Measurements from ENCODE around the gene SOX6.
"Not testable (repeated sequence)": the region's sequence is repeated elsewhere in the genome, so short reads cannot be mapped to it uniquely, and the experiment has no call there.

Gene SOX6

GRCh38 chr11:16378906-16379305 lies 22.6 kb upstream of the SOX6 start:
- no peaks in the 10 kb centered on the region for H3K4me1 Mint-ChIP-seq (ENCODE audit: low read depth)
- peaks cover 19% of the 10 kb centered on the region for H3K9me3 Mint-ChIP-seq (ENCODE audit: low read depth)
- no peaks in the 10 kb centered on the region for H3K27me3 Mint-ChIP-seq
- H3K27ac Mint-ChIP-seq: no peak overlapping the region
- no peaks in the 10 kb centered on the region for H3K36me3 Mint-ChIP-seq
- H3K4me3 Mint-ChIP-seq: no peak overlapping the region

GRCh38 chr11:16377746-16378145 lies 21.4 kb upstream of the SOX6 start:
- no peak overlapping the region for H3K27ac Mint-ChIP-seq
- H3K27me3 Mint-ChIP-seq: no peaks in the 10 kb centered on the region
- H3K4me1 Mint-ChIP-seq (ENCODE audit: low read depth): no peaks in the 10 kb centered on the region
- no peak overlapping the region for H3K4me3 Mint-ChIP-seq
- no peaks in the 10 kb centered on the region for H3K36me3 Mint-ChIP-seq
- peaks cover 19% of the 10 kb centered on the region for H3K9me3 Mint-ChIP-seq (ENCODE audit: low read depth)

- not testable (repeated sequence) for H3K36me3 Mint-ChIP-seq; H3K27me3 Mint-ChIP-seq; H3K27ac Mint-ChIP-seq; H3K4me1 Mint-ChIP-seq (ENCODE audit: low read depth); H3K4me3 Mint-ChIP-seq
- peaks cover 21% of the 10 kb centered on the region for H3K9me3 Mint-ChIP-seq (ENCODE audit: low read depth)
These were observed 19.3 kb upstream of the SOX6 start for GRCh38 chr11:16375664-16376063.

GRCh38 chr11:16373768-16374167 lies 17.4 kb upstream of the SOX6 start:
- Mint-ChIP-seq H3K4me1 (ENCODE audit: low read depth) (no peaks in the 10 kb centered on the region), H3K36me3 (no peaks in the 10 kb centered on the region), H3K9me3 (ENCODE audit: low read depth) (peaks cover 24% of the 10 kb centered on the region), H3K27ac (no peak overlapping the region), H3K4me3 (no peak overlapping the region), H3K27me3 (no peaks in the 10 kb centered on the region)

GRCh38 chr11:16372355-16372754 lies 16.0 kb upstream of the SOX6 start:
- Mint-ChIP-seq H3K27me3 (no peaks in the 10 kb centered on the region), H3K4me3 (no peak overlapping the region), H3K9me3 (ENCODE audit: low read depth) (peaks cover 17% of the 10 kb centered on the region), H3K4me1 (ENCODE audit: low read depth) (no peaks in the 10 kb centered on the region), H3K27ac (no peak overlapping the region), H3K36me3 (no peaks in the 10 kb centered on the region)

- Mint-ChIP-seq H3K36me3 (no peaks in the 10 kb centered on the region), H3K27ac (no peak overlapping the region), H3K4me3 (no peak overlapping the region), H3K27me3 (no peaks in the 10 kb centered on the region), H3K4me1 (ENCODE audit: low read depth) (no peaks in the 10 kb centered on the region), H3K9me3 (ENCODE audit: low read depth) (peaks cover 6% of the 10 kb centered on the region)
These were observed 10.9 kb upstream of the SOX6 start for GRCh38 chr11:16367252-16367651.

- Mint-ChIP-seq H3K4me1 (ENCODE audit: low read depth) (no peaks in the 10 kb centered on the region), H3K27ac (no peak overlapping the region), H3K36me3 (no peaks in the 10 kb centered on the region), H3K9me3 (ENCODE audit: low read depth) (peaks cover 7% of the 10 kb centered on the region), H3K4me3 (no peak overlapping the region), H3K27me3 (no peaks in the 10 kb centered on the region)
These were observed 9.4 kb upstream of the SOX6 start for GRCh38 chr11:16365581-16366228.

GRCh38 chr11:16364254-16364653 lies 7.9 kb upstream of the SOX6 start:
- Mint-ChIP-seq H3K9me3 (ENCODE audit: low read depth) (peaks cover 3% of the 10 kb centered on the region), H3K4me1 (ENCODE audit: low read depth) (no peaks in the 10 kb centered on the region)

GRCh38 chr11:16363706-16364105 lies 7.4 kb upstream of the SOX6 start:
- peaks cover 3% of the 10 kb centered on the region for H3K9me3 Mint-ChIP-seq (ENCODE audit: low read depth)
- H3K4me1 Mint-ChIP-seq (ENCODE audit: low read depth): no peaks in the 10 kb centered on the region
- no peak overlapping the region for H3K4me3 Mint-ChIP-seq
- no peaks in the 10 kb centered on the region for H3K36me3 Mint-ChIP-seq
- H3K27me3 Mint-ChIP-seq: no peaks in the 10 kb centered on the region
- no peak overlapping the region for H3K27ac Mint-ChIP-seq

More at GRCh38 chr11:16364254-16364653, 7.9 kb upstream of the SOX6 start:
- Mint-ChIP-seq H3K27me3 (no peaks in the 10 kb centered on the region), H3K36me3 (no peaks in the 10 kb centered on the region), H3K4me3 (no peak overlapping the region), H3K27ac (no peak overlapping the region)

- peaks cover 4% of the 10 kb centered on the region for H3K9me3 Mint-ChIP-seq (ENCODE audit: low read depth)
- no peaks in the 10 kb centered on the region for H3K36me3 Mint-ChIP-seq
- no peaks in the 10 kb centered on the region for H3K27me3 Mint-ChIP-seq
- no peak overlapping the region for H3K27ac Mint-ChIP-seq
- H3K4me3 Mint-ChIP-seq: no peak overlapping the region
- H3K4me1 Mint-ChIP-seq (ENCODE audit: low read depth): no peaks in the 10 kb centered on the region
These were observed 4.9 kb upstream of the SOX6 start for GRCh38 chr11:16361108-16361865.

GRCh38 chr11:16359369-16359768 lies 3.0 kb upstream of the SOX6 start:
- H3K4me1 Mint-ChIP-seq (ENCODE audit: low read depth): no peaks in the 10 kb centered on the region
- no peaks in the 10 kb centered on the region for H3K36me3 Mint-ChIP-seq
- no peak overlapping the region for H3K4me3 Mint-ChIP-seq
- H3K27ac Mint-ChIP-seq: no peak overlapping the region
- H3K9me3 Mint-ChIP-seq (ENCODE audit: low read depth): peaks cover 6% of the 10 kb centered on the region
- no peaks in the 10 kb centered on the region for H3K27me3 Mint-ChIP-seq

- Mint-ChIP-seq H3K27ac (no peak overlapping the region), H3K9me3 (ENCODE audit: low read depth) (peaks cover 6% of the 10 kb centered on the region), H3K27me3 (no peaks in the 10 kb centered on the region), H3K4me1 (ENCODE audit: low read depth) (no peaks in the 10 kb centered on the region), H3K36me3 (no peaks in the 10 kb centered on the region), H3K4me3 (no peak overlapping the region)
These were observed 2.4 kb upstream of the SOX6 start for GRCh38 chr11:16358726-16359125.

GRCh38 chr11:16357775-16358174 lies 1.4 kb upstream of the SOX6 start:
- no peaks in the 10 kb centered on the region for H3K36me3 Mint-ChIP-seq
- H3K4me1 Mint-ChIP-seq (ENCODE audit: low read depth): no peaks in the 10 kb centered on the region
- H3K27ac Mint-ChIP-seq: no peak overlapping the region
- H3K4me3 Mint-ChIP-seq: no peak overlapping the region
- peaks cover 6% of the 10 kb centered on the region for H3K9me3 Mint-ChIP-seq (ENCODE audit: low read depth)
- no peaks in the 10 kb centered on the region for H3K27me3 Mint-ChIP-seq

- Mint-ChIP-seq H3K4me3 (no peak overlapping the region), H3K27me3 (no peaks in the 10 kb centered on the region), H3K36me3 (no peaks in the 10 kb centered on the region)
These were observed 531 bp upstream of the SOX6 start for GRCh38 chr11:16356761-16357393.

GRCh38 chr11:16352707-16353106 lies 3.6 kb downstream of the SOX6 start:
- Mint-ChIP-seq H3K9me3 (ENCODE audit: low read depth) (peaks cover 3% of the 10 kb centered on the region), H3K27me3 (no peaks in the 10 kb centered on the region), H3K36me3 (no peaks in the 10 kb centered on the region), H3K4me1 (ENCODE audit: low read depth) (no peaks in the 10 kb centered on the region), H3K4me3 (no peak overlapping the region), H3K27ac (no peak overlapping the region)

More at GRCh38 chr11:16356761-16357393, 531 bp upstream of the SOX6 start:
- Mint-ChIP-seq H3K27ac (no peak overlapping the region), H3K9me3 (ENCODE audit: low read depth) (peaks cover 3% of the 10 kb centered on the region), H3K4me1 (ENCODE audit: low read depth) (no peaks in the 10 kb centered on the region)
